ENCODE measurements around the gene FIBP.

FIBP gene

GRCh38 chr11:65919573-65920371, 31.5 kb upstream of the FIBP start:
- peak overlapping the region; percentile 91 to 92 for H3K4me3 ChIP-seq (ENCODE audit: insufficient read depth in 1 of 2, low read depth in 1 of 2, low read length in 2 of 2)
- H3K9me3 ChIP-seq (ENCODE audit: control insufficient read depth, low read length) = no peaks in the 10 kb centered on the region
- peak overlapping the region in 1 of 2 experiments; percentile 95 for H3K23ac ChIP-seq (ENCODE audit: low read length in 2 of 2)
- H3K27me3 ChIP-seq (ENCODE audit: control insufficient read depth in 1 of 2, insufficient read depth in 1 of 2, low read length in 2 of 2) = no peaks in the 10 kb centered on the region
- H2AFZ ChIP-seq (ENCODE audit: low read depth, low read length) = peak overlapping the region; percentile 55
- peak overlapping the region; percentile 91 for H2BK15ac ChIP-seq (ENCODE audit: low read depth, poor library complexity, severe bottlenecking)
- peak overlapping the region; percentile 96 for H3K4me2 ChIP-seq (ENCODE audit: low read length, poor library complexity, severe bottlenecking)
- H4K8ac ChIP-seq (ENCODE audit: low read length) = peak overlapping the region; percentile 91
- 2% methylated on average over 48 of the region's 60 CpGs for WGBS
- H3K79me1 ChIP-seq (replicated peaks; ENCODE audit: low read length, poor library complexity, severe bottlenecking) = peaks cover 15% of the 10 kb centered on the region
- no peak for DNase-seq
- no peak overlapping the region for H3K27ac ChIP-seq (ENCODE audit: low read length, poor library complexity, severe bottlenecking)
- peak overlapping the region; percentile 88 to 90 for H3K18ac ChIP-seq (ENCODE audit: low read depth in 1 of 2, low read length in 2 of 2)
- H2BK12ac ChIP-seq (ENCODE audit: low read length in 2 of 2) = peak overlapping the region in 1 of 2 experiments; percentile 68
- H2AK5ac ChIP-seq (ENCODE audit: low read length, severe bottlenecking) = peak overlapping the region; percentile 28
- H3K9ac ChIP-seq (ENCODE audit: low read length) = peak overlapping the region; percentile 90
- peaks cover 46% of the 10 kb centered on the region for H3K4me1 ChIP-seq (ENCODE audit: control insufficient read depth, insufficient read depth, low read depth, low read length)
- H3K14ac ChIP-seq (ENCODE audit: low read length in 2 of 2) = peak overlapping the region in 1 of 2 experiments; percentile 95
- peak overlapping the region; percentile 88 for H2BK5ac ChIP-seq (ENCODE audit: low read depth, low read length, poor library complexity, severe bottlenecking)
- H3K36me3 ChIP-seq (ENCODE audit: control insufficient read depth in 1 of 2, insufficient read depth in 2 of 2, low read depth in 1 of 2, low read length in 2 of 2) = peaks cover 46 to 50% of the 10 kb centered on the region in 2 experiments
- H2BK120ac ChIP-seq (ENCODE audit: low read depth, low read length) = no peak overlapping the region
- H4K91ac ChIP-seq (ENCODE audit: low read length) = peak overlapping the region; percentile 58
- peak overlapping the region in 1 of 2 experiments; percentile 87 for H3K4ac ChIP-seq (ENCODE audit: low read depth in 1 of 2, low read length in 2 of 2)

GRCh38 chr11:65919141-65919572, 30.9 kb upstream of the FIBP start, which contains the start of gene DRAP1:
DRAP1 (plus strand) TSS chr11:65919426; CDS start chr11:65919502, 76 bp downstream.
- Histone ChIP-seq H3K9me3 (ENCODE audit: control insufficient read depth, low read length) (no peaks in the 10 kb centered on the region), H2BK5ac (ENCODE audit: low read depth, low read length, poor library complexity, severe bottlenecking) (peak within 1 kb of the TSS; percentile 91), H3K4ac (ENCODE audit: low read depth in 1 of 2, low read length in 2 of 2) (peak within 1 kb of the TSS; percentile 94 to 98), H3K9ac (ENCODE audit: low read length) (peak within 1 kb of the TSS; percentile 98), H2BK12ac (ENCODE audit: low read length in 2 of 2) (peak within 1 kb of the TSS; percentile 49 to 68), H2BK15ac (ENCODE audit: low read depth, poor library complexity, severe bottlenecking) (peak within 1 kb of the TSS; percentile 91), H2AK5ac (ENCODE audit: low read length, severe bottlenecking) (peak within 1 kb of the TSS; percentile 93), H3K14ac (ENCODE audit: low read length in 2 of 2) (peak within 1 kb of the TSS; percentile 94 to 95), H3K23ac (ENCODE audit: low read length in 2 of 2) (peak within 1 kb of the TSS in 1 of 2 experiments; percentile 95), H3K36me3 (ENCODE audit: control insufficient read depth in 1 of 2, insufficient read depth in 2 of 2, low read depth in 1 of 2, low read length in 2 of 2) (peaks cover 40 to 45% of the 10 kb centered on the region in 2 experiments), H3K27me3 (ENCODE audit: control insufficient read depth in 1 of 2, insufficient read depth in 1 of 2, low read length in 2 of 2) (no peaks in the 10 kb centered on the region), H3K27ac (ENCODE audit: low read length, poor library complexity, severe bottlenecking) (peak within 1 kb of the TSS; percentile 80), H2BK120ac (ENCODE audit: low read depth, low read length) (peak within 1 kb of the TSS; percentile 100), H3K79me1 (replicated peaks; ENCODE audit: low read length, poor library complexity, severe bottlenecking) (peaks cover 12% of the 10 kb centered on the region), H3K4me3 (ENCODE audit: insufficient read depth in 1 of 2, low read depth in 1 of 2, low read length in 2 of 2) (peak within 1 kb of the TSS; percentile 91 to 98), H3K4me2 (ENCODE audit: low read length, poor library complexity, severe bottlenecking) (peak within 1 kb of the TSS; percentile 96), H3K4me1 (ENCODE audit: control insufficient read depth, insufficient read depth, low read depth, low read length) (peaks cover 51% of the 10 kb centered on the region), H2AFZ (ENCODE audit: low read depth, low read length) (peak within 1 kb of the TSS; percentile 55), H4K91ac (ENCODE audit: low read length) (peak within 1 kb of the TSS; percentile 99), H3K18ac (ENCODE audit: low read depth in 1 of 2, low read length in 2 of 2) (peak within 1 kb of the TSS; percentile 94 to 98), H4K8ac (ENCODE audit: low read length) (peak within 1 kb of the TSS; percentile 99)
- 1% methylated on average over 32 of the region's 59 CpGs for WGBS
- peak; percentile 98 for DNase-seq

GRCh38 chr11:65918211-65919140, 30.2 kb upstream of the FIBP start, which contains the start of gene C11orf68:
C11orf68 (minus strand) TSS chr11:65919062; CDS start chr11:65919031, 31 bp downstream.
- 7% methylated on average over 65 of the region's 77 CpGs for WGBS

More at GRCh38 chr11:65918211-65919140, 30.2 kb upstream of the FIBP start, which contains the start of gene C11orf68:
- H3K4me3 ChIP-seq (ENCODE audit: insufficient read depth in 1 of 2, low read depth in 1 of 2, low read length in 2 of 2) = peak within 1 kb of the TSS; percentile 91 to 98
- DNase-seq = no peak
- H4K8ac ChIP-seq (ENCODE audit: low read length) = peak within 1 kb of the TSS; percentile 99
- peaks cover 12% of the 10 kb centered on the region for H3K79me1 ChIP-seq (replicated peaks; ENCODE audit: low read length, poor library complexity, severe bottlenecking)
- H2BK120ac ChIP-seq (ENCODE audit: low read depth, low read length) = peak within 1 kb of the TSS; percentile 100
- peak within 1 kb of the TSS in 1 of 2 experiments; percentile 95 for H3K23ac ChIP-seq (ENCODE audit: low read length in 2 of 2)
- peak within 1 kb of the TSS; percentile 99 for H4K91ac ChIP-seq (ENCODE audit: low read length)
- H3K9me3 ChIP-seq (ENCODE audit: control insufficient read depth, low read length) = no peaks in the 10 kb centered on the region
- peak within 1 kb of the TSS; percentile 91 for H2BK5ac ChIP-seq (ENCODE audit: low read depth, low read length, poor library complexity, severe bottlenecking)
- peak within 1 kb of the TSS; percentile 96 for H3K4me2 ChIP-seq (ENCODE audit: low read length, poor library complexity, severe bottlenecking)
- peak within 1 kb of the TSS; percentile 91 for H2BK15ac ChIP-seq (ENCODE audit: low read depth, poor library complexity, severe bottlenecking)
- peak within 1 kb of the TSS; percentile 93 for H2AK5ac ChIP-seq (ENCODE audit: low read length, severe bottlenecking)
- peak within 1 kb of the TSS; percentile 55 for H2AFZ ChIP-seq (ENCODE audit: low read depth, low read length)
- peak within 1 kb of the TSS; percentile 94 to 98 for H3K18ac ChIP-seq (ENCODE audit: low read depth in 1 of 2, low read length in 2 of 2)
- H3K4me1 ChIP-seq (ENCODE audit: control insufficient read depth, insufficient read depth, low read depth, low read length) = peaks cover 51% of the 10 kb centered on the region
- H3K27ac ChIP-seq (ENCODE audit: low read length, poor library complexity, severe bottlenecking) = peak within 1 kb of the TSS; percentile 80
- H3K27me3 ChIP-seq (ENCODE audit: control insufficient read depth in 1 of 2, insufficient read depth in 1 of 2, low read length in 2 of 2) = no peaks in the 10 kb centered on the region
- H3K36me3 ChIP-seq (ENCODE audit: control insufficient read depth in 1 of 2, insufficient read depth in 2 of 2, low read depth in 1 of 2, low read length in 2 of 2) = peaks cover 39 to 44% of the 10 kb centered on the region in 2 experiments
- peak within 1 kb of the TSS; percentile 70 to 95 for H2BK12ac ChIP-seq (ENCODE audit: low read length in 2 of 2)
- H3K9ac ChIP-seq (ENCODE audit: low read length) = peak within 1 kb of the TSS; percentile 98
- peak within 1 kb of the TSS; percentile 94 to 95 for H3K14ac ChIP-seq (ENCODE audit: low read length in 2 of 2)
- H3K4ac ChIP-seq (ENCODE audit: low read depth in 1 of 2, low read length in 2 of 2) = peak within 1 kb of the TSS; percentile 94 to 98

All from mesenchymal stem cell (in vitro differentiated cells and primary cell).